ENCODE results near the gene GLE1.

Gene GLE1

DNA sequence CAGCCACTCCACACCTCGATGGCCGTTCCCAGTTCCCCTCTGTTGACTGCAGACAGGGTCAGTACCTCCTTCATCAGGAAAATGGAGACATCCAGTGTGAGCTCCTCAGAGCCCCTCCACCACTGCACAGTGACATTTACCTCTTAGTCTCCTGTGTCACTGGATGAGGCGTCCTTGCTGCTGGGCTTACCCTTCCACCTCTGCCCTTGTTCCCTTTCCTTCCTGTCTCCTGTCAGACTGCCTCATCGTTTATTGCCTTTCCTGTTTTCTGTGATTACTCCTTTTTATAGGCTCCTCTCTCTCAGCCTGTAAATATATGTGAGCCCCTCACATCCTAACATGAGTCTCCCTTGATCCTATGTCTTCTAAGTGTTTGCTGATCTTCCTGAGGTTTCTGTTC, 24.7 kb downstream of the GLE1 start:
- TF ChIP-seq, protein P1, sequence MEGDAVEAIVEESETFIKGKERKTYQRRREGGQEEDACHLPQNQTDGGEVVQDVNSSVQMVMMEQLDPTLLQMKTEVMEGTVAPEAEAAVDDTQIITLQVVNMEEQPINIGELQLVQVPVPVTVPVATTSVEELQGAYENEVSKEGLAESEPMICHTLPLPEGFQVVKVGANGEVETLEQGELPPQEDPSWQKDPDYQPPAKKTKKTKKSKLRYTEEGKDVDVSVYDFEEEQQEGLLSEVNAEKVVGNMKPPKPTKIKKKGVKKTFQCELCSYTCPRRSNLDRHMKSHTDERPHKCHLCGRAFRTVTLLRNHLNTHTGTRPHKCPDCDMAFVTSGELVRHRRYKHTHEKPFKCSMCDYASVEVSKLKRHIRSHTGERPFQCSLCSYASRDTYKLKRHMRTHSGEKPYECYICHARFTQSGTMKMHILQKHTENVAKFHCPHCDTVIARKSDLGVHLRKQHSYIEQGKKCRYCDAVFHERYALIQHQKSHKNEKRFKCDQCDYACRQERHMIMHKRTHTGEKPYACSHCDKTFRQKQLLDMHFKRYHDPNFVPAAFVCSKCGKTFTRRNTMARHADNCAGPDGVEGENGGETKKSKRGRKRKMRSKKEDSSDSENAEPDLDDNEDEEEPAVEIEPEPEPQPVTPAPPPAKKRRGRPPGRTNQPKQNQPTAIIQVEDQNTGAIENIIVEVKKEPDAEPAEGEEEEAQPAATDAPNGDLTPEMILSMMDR (IDR thresholded peaks at IDR 0.05; ENCODE audit: borderline replicate concordance, control extremely low read depth, extremely low read depth, insufficient read depth, missing control alignments): no peak
- in situ Hi-C loops (cut with MboI; ENCODE audit: low sequenced_read_pairs, unreplicated experiment): no loop called here
- no peak for DNase-seq (ENCODE audit: low spot score)

DNA sequence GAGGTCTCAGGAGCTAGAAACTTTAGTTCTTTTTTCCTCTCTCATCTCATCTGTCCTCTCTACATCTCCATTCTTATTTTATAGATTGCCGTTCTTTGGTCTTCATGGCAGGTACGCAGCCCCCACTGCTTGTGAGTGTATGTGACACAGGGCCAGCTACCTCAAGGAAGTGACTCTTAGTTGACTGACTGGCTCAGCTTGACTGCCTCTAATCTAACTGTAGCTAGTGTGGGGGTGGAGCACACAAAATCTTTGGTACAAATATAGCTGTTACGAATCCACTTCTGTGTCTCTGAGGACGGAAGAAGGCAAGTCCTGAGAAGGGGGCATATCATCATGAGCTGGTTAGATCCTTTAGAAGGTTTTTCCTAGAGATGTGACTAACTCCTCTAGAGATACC, 28.1 kb downstream of the GLE1 start:
- in situ Hi-C loops (cut with MboI; ENCODE audit: low sequenced_read_pairs, unreplicated experiment): no loop called here
- DNase-seq (ENCODE audit: low spot score): no peak
- TF ChIP-seq, protein P1 (IDR thresholded peaks at IDR 0.05; ENCODE audit: borderline replicate concordance, control extremely low read depth, extremely low read depth, insufficient read depth, missing control alignments): no peak

- DNase-seq (ENCODE audit: low spot score): no peak
- TF ChIP-seq, protein P1 (IDR thresholded peaks at IDR 0.05; ENCODE audit: borderline replicate concordance, control extremely low read depth, extremely low read depth, insufficient read depth, missing control alignments): no peak
- in situ Hi-C loops (cut with MboI; ENCODE audit: low sequenced_read_pairs, unreplicated experiment): no loop called here
These were observed 36.3 kb downstream of the GLE1 start for GRCh38 chr9:128540634-128541360.

GRCh38 chr9:128546504-128546903, 42.0 kb downstream of the GLE1 start:
- TF ChIP-seq, protein P1 (IDR thresholded peaks at IDR 0.05; ENCODE audit: borderline replicate concordance, control extremely low read depth, extremely low read depth, insufficient read depth, missing control alignments): no peak
- in situ Hi-C loops (cut with MboI; ENCODE audit: low sequenced_read_pairs, unreplicated experiment): no loop called here
- no peak for DNase-seq (ENCODE audit: low spot score)

DNA sequence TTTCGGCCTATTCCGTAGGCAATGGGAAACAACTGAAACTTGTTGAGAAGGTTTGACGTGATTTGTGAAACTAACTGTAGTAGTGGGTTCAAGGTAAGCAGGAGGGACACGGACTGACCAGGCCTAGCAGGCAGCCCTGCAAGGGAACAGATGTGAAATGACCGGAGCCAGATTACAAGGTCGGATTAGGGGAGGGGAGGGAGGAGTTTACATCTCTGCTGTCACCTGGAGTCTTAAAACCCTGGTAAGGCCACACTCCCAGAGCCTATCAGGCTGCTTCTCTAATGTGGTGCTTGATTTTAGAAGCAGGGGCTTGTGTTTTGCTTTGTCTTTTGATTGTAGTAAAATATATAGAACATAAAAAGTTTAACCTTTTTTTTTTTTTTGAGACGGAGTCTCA, 44.4 kb downstream of the GLE1 start:
- no peak for DNase-seq (ENCODE audit: low spot score)
- TF ChIP-seq, protein P1 (IDR thresholded peaks at IDR 0.05; ENCODE audit: borderline replicate concordance, control extremely low read depth, extremely low read depth, insufficient read depth, missing control alignments): no peak
- in situ Hi-C loops (cut with MboI; ENCODE audit: low sequenced_read_pairs, unreplicated experiment): no loop called here

DNA sequence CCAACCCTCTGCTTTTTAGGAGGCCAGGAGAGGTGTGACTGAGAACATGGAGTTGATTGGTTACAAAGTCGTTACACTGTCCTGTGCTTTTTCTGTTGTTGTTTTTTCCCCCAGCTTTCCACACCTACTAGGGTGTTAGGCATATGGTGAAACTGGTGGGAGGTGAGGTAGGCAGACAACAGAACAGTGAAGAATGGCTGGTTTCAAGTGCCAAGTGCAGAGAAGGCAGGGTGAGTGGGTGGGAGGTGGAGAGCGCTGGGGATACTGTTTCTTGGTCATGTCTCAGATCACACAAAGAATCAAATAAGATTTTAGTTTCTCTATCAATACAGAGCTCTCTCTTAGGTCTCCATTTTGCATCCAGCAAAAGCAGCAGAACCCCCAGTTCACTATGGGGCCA, 45.7 kb downstream of the GLE1 start:
- in situ Hi-C loops (cut with MboI; ENCODE audit: low sequenced_read_pairs, unreplicated experiment): no loop called here
- DNase-seq (ENCODE audit: low spot score): no peak
- TF ChIP-seq, protein P1 (IDR thresholded peaks at IDR 0.05; ENCODE audit: borderline replicate concordance, control extremely low read depth, extremely low read depth, insufficient read depth, missing control alignments): no peak
